HG03354 (cell line): ENCODE data around the gene ZNF709.
A peak's percentile ranks its signal among the peaks of the same experiment; 100 is the strongest.
"Not testable (repeated sequence)": the region's sequence is repeated elsewhere in the genome, so short reads cannot be mapped to it uniquely, and the experiment has no call there.

Experiments
- ATAC-seq: cut with Tn5 transposase; IDR thresholded peaks from one replicate; pipeline ENCODE4 v1.9.1; 2021; ENCODE audit warnings: mild to moderate bottlenecking; ENCODE audit not compliant: unreplicated experiment, poor library complexity, severe bottlenecking

The ZNF709 gene

DNA sequence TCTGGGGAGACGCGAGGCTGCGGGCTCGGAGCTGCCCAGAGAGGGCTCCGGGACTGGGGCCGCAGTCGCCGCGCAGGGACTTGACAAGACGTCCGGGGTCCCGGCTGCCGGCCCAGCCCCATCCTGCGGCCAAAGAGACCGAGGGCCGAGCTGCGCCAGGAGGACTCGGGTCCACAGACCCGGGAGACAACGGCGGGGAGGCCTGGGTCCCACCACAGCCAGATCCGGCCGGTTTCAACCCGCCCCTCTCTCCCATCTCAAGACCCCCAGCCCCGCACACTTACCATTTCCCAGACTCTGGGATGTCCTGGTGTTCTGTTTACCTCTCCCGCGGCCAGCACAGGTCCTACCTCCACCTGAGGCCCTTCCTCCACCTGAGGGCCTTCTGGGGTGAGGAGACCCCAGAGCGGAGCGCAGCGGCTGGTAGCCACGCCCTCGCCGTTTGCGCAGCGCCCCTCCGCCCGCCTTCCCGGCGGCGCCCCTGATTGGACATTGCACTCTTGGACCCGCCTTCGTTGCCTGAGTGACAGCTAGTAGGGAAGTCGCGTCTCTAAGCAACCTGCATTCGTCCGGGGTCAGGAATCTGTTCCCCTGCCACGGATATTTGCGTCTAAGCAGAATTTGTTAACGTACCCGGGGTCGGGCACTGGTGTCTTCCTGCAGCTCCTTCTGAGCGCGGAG lies at the start of gene ZNF709:
ZNF709 (minus strand) TSS at position 446 of the 681 bp plus-strand sequence; CDS start at position 287, 159 bp downstream.
- peak; percentile 96 for ATAC-seq

DNA sequence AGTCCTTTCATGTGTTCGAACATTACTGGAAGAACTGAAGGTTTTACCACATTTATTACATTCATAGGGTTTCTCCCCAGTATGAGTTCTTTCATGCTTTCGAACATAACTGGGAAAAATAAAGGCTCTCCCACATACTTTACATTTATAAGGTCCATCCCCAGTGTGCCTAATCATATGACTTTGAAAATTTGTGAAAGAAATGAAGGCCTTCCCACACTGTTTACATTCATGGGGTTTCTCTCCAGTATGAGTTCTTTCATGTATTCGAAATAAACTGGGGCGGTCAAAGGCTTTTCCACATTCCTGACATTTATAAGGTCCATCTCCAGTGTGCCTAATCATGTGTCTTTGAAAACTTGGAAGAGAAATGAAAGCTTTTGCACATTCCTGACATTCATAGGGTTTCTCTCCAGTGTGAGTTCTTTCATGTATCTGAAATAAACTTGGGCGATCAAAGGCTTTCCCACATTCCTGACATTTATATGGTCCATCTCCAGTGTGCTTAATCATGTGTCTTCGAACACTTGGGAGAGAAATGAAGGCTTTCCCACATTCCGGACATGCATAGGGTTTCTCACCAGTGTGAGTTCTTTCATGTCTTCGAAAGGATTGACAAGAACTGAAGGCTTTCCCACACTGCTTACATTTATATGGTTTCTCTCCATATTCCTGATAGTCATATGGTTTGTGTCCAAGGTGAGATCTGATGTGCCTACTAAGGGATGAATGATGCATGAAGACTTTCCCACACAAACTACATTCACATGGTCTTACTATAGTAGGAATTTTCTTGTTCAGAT lies 42.6 kb upstream of the ZNF709 start:
- ATAC-seq = no peak

DNA sequence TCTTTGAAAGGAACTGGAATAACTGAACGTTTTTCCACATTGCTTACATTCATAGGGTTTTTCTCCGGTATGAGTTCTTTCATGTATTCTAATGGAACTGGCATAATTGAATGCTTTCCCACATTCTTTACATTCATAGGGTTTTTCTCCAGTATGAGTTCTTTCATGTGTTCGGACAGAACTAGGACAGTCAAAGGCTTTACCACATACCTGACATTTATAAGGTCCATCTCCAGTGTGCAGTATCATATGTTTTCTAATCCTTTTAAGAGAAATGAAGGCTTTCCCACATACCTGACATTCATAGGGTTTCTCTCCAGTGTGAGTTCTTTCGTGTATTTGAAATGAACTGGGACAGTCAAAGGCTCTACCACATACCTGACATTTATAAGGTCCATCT lies 41.9 kb upstream of the ZNF709 start:
- no peak for ATAC-seq

DNA sequence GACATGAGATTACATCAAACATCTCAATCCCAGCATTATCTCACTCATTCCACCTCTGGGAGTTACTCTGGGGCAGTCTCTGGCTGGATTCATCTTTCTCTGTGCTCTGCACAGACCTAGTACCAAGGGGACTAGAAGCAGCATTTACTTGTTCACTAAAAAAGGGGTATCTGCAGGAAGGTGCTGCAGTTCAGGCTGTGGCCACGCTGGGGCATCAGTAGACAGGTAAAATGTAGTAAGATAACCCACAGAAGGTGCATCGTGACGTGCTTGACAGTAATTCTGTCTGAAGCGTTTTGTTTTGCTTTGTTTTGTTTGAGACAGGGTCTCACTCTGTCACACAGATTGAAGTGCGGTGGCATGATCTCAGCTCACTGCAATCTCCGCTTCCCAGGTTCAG lies 37.4 kb upstream of the ZNF709 start:
- no peak for ATAC-seq

DNA sequence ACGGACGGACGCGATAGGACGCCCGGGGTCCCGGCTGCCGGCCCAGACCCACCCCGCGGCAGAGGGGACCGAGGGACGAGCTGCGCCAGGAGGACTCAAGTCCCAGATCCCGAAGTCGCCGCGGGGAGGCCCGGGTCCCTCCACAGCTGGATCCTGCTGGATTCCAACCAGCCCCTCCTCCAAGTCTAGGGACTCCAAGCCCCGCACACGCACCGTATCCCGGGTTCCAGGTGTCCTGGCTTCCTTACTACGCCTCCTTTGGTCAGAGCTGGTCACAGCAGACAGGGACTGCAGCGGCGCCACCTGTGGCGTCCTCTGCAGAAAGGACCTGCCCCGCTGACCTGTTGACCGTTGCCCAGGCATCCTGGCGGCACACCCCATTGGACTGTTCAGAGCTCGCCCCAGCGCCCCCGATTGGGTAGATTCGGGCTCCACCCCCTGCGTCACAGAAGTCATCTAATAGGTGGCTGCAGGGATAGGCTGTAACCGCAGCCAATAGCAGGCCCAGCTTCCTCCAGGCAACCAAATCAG lies 29.0 kb upstream of the ZNF709 start:
- ATAC-seq = no peak

DNA sequence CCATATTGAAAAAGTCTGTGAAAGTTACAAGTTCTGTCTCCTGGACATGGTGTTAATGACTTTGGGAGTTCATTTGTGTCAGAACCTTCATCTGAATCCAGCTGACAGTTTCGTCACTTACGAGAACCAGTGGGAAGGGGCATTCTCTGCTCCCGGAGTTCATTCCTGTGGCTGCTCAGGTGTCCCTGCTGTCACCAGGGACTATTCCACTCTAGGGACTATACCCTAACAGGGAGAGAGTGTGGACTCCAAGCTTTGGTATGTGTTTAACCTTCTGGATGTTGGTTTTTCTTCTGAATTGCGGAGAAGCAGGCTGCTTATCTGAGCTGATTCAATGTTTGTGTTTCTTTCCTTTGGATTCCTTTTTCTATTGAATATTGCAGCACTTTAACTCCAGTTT lies 12.4 kb upstream of the ZNF709 start:
- ATAC-seq = no peak

DNA sequence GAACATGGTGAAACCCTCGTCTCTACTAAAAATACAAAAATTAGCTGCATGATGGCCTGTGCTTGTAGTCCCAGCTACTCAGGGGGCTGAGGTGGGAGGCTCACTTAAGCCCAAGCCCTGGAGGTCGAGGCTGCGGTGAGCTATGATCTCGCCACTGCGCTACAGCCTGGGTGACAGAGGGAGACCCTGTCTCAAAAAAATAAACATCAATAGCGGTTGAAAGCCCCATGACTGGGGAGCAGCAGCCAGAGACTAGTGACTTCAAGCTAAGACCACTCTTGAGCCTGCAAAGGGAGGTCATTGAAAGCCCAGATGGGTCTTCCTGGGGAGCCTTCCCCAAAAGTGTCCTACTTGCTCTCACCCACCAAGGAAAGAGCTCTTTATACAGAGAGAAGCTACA lies 11.9 kb upstream of the ZNF709 start:
- no peak for ATAC-seq

DNA sequence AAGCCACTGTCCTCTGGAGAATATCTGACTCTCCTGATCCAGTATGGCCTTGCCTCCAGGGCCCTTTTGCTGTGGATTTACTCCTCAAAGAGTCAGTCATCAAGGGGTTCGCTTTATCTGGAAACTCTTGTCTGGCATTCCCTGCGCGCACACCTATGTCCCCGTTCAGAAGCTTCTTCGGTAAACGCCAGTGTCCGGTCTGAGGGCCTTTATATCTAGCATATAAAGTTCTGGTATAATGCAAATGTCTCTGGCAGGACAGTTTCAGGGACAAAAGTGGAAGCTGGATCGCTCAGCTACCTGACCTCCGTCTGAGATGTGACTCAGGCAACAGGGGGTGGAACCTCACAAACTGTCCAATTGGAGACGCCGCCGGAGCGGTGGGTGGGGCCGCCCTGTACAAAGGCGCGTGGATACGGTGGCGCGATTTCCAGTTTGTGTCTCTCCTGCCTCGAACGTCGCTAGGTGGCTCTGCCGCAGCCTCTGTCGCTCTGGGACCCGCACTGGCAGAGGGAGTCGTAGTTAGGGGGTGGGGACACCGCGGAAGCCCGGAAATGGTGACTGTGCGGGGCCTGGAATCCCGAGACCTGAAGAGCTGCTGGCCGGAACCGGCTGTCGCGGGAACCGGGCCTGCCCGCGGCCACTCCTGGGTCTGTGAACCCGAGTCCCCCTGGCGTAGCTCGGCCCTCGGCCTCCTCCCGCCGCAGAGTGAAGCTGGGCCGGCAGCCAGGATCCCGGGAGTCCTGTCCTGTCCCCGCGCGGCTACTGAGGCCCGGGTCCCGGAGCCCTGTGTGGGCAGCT lies 10.6 kb upstream of the ZNF709 start:
- peak; percentile 96 for ATAC-seq

DNA sequence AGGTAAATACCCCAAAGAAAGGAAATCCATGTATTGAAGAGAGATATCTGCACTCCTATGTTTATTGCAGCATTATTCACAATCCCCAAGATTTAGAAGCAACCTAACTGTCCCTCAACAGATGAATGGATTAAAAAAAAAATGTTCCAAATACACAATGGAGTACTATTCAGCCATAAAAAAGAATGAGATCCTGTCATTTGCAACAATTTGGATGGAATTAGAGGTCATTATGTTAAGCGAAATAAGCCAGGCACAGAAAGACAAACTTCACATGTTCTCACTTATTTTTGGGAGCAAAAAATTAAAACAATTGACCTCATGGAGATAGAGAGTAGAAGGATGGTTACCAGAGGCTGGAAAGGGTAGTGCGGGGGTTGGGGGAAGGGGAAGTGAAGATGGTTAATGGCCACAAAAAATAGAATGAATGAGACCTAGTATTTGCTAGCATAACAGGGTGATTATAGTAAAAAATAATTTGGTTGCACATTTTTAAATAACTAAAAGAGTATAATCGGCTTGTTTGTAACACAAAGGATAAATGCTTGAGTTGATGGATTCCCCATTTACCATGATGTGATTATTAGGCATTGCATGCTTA lies 9.7 kb upstream of the ZNF709 start:
- no peak for ATAC-seq

DNA sequence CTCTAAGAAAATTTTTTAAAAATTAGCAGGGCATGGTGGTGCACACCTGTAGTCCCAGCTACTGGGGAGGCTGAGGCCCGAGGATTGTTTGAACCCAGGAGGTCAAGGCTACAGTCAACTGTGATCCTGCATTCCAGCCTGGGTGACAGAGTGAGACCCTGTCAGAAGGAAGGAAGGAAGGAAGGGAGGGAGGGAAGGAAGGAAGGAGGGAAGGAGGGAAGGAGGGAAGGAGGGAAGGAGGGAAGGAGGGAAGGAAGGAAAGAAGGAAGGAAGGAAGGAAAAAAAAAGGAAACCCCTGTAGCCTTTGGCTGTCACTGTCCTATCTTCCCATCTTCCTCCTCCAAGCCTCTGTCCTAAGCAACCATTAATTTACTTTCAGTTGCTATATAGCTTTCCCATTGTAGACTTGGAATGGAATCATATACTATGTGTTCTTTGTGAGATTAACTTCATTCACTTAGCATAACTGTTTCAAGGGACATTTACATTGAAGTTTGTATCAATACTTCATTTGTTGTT lies 1.7 kb upstream of the ZNF709 start:
- ATAC-seq = not testable (repeated sequence)

DNA sequence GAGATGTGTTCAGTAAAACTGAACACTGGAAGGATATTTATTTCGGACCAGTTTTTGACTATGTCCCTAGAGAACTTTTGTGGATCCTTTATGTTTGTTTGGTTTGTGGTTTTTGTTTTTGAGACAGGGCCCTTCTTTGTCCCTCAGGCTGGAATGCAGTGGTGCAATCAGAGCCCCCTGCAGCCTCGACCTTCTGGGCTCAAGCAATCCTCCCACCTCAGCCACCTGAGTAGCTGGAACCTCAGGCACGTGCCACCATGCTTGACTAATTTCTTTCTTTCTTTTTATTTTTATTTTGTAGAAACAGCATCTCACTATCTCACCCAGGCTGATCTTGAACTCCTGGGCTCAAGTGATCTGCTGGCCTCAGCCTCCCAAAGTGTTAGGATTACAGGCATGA lies 955 bp upstream of the ZNF709 start:
- no peak for ATAC-seq

DNA sequence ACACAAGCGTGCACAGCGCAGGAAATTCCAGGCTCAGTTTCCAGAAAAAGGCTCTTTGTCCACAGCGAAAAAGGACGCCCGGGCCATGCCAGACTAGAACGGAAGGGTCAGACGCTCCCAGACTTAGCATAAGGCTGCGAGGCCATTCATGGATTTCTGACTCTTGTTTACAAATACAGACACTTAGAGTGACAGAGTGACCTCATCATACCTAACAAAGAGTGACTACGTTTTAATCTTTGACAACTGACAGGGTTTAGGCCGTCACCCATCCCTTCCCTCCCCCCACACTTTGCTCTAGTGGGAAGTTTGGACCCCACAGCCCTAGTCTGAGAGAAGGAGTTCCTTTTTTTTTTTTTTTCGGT lies 418 bp upstream of the ZNF709 start:
- peak; percentile 4 for ATAC-seq

DNA sequence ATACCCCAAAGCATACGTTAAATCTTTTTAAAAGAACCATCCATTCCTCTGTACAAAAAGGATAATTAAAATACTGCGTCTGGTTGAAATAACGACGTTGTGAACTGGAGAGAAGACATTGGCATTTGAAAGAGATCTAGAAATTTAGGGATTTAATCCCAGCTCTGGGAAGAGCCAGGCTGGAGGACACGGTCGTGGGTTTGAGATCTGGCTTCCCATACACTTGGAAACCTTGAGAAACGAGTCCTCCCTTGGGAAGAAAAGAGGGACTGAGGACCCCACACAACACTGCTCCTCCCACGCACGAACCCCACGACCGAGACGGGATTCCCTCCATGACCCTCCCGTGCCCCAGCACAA lies 625 bp downstream of the ZNF709 start:
- ATAC-seq = no peak

DNA sequence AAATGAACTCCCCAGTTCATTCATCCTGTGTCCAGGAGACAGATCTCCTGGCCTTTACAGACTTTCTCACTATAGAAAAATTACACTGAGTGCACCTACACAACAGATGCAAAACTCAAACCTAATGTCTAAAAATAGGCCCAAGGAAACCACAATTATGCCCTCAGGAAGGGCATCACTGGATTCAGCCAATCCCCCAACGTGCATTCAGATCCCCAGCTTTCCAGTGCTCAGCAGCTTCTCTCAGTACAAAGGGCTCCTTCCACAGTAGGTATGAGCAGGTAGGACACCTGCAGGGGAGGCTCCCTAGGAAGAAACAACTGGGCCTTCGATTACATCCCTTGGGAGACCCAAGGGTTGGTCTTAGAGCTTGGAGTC lies 2.1 kb downstream of the ZNF709 start:
- ATAC-seq = no peak

DNA sequence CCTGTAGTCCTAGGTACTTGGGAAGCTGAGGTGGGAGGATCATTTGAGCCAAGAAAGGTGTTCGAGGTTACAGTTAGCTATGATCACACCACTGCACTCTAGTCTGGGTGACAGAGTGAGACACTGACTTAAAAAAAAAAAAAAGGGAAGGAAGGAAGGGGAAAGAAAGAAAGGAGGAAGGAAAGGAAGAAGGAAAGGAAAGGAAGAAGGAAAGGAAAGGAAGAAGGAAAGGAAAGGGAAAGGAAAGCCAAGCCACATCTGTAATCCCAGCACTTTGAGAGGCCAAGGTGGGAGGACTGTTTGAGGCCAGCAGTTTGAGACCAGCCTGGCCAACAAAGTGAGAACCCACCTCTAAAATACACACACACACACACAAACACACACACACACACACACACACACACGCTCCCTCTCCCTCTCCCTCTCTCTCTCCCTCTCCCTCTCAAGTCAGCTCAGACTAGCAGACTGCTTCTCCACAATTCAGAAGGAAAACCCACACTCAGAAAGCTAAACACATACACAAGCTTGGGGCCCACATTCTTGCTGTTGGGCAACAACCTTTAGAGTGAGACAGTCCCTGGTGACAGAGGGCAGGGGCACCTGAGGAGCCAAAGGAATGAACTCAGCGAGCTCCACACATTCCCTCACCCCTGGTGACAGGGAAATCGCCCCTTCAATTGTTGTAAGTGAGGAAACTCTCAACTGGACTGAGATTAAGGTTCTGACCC lies 2.7 kb downstream of the ZNF709 start:
- no peak for ATAC-seq

DNA sequence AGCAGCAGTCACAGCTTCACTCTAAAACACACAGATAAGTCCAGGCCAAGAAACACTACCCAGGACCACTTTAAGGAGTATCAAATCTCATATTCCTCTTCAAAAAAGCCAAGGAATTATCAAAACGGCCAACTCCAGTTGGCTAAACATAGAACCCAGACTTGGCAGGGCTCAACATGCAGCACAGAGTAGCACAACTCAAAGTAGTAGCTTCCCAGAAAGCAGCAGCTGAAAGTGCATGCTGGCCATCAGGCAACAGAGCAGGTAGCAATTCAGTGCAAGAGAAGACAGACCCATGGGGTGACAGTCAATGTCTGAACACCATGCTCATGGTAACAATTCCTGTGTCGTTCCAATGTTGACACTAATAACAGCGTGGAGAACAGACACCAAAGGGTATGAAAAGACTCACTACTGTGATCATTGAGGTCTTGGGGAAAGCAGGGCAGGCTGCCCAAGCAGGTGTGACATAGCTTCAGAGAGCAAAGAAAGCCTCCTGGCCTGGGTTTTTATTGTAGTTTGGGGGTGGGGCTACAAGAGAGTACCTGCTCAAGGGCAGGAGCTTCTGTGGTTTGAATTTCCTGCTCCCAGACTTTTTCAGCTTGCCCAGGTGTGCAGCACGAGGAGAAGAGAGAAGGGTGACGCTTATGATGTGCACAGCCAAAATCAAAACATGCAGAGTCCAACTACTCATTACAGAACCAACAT lies 6.2 kb downstream of the ZNF709 start:
- ATAC-seq = no peak

DNA sequence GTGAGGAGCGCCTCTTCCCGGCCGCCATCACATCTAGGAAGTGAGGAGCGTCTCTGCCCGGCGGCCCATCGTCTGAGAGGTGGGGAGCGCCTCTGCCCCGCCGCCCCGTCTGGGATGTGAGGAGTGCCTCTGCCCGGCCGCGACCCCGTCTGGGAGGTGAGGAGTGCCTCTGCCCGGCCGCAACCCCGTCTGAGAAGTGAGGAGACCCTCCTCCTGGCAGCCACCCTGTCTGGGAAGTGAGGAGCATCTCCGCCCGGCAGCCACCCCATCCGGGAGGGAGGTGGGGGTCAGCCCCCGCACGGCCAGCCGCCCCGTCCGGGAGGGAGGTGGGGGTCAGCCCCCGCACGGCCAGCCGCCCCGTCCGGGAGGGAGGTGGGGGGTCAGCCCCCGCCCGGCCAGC lies 17.0 kb downstream of the ZNF709 start:
- not testable (repeated sequence) for ATAC-seq

DNA sequence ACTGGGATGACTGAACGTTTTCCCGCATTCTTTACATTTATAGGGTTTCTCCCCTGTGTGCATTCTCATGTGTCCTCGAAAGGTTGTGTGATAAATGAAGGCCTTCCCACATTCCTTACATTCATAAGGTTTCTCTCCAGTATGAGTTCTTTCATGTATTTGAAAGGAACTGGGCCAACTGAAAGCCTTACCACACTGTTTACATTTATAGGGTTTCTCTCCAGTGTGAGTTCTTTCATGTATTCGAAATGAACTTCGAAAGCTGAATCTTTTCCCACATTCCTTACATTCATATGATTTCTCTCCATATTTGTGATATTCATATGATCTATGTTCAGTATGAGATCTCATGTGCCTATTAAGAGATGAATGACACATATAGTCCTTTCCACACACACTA lies 19.4 kb downstream of the ZNF709 start:
- no peak for ATAC-seq

DNA sequence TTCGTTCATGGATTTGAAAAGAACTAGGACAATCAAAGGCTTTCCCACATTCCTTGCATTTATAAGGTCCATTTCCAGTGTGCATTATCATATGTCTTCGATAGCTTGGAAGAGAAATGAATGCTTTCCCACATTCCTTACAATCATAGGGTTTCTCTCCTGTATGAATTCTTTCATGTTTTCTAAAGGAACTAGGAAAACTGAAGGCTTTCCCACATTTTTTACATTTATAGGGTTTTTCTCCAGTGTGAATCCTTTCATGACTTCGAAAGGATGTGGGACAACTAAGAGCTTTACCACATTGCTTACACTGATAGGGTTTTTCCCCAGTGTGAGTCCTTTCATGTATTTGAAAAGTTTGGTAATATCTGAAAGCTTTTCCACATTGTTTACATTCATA lies 19.8 kb downstream of the ZNF709 start:
- ATAC-seq = no peak
